ENCODE results near the gene MAMLD1. TPM values are rescaled to one million over a fixed set of nuclear protein-coding genes. Genes with fewer than 3 reads are reported as not detected.

Gene MAMLD1
- total RNA-seq, 1 experiment from 2014 or later = 3.2 TPM

DNA sequence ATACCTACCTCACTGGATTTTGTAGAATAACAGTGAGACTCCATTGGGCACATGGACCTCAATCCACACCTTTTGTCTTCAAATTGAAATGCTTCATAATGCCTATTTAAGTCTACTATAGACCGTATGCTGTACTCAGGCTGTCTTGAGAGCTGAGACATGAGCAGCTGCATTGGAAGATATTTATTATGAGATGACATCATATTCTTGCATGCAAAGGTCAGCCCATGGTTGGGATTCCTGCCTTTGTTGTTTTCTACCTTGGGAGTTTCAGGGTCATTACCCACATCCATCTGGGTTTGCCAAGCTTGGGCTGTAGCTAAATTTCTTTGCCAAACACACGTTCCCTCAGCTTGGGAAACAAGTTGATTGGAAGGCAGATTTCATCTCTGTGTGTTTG is 33.2 kb upstream of the MAMLD1 start:
- DNase-seq (ENCODE audit: low spot score) = no peak
- TF ChIP-seq, protein P1, sequence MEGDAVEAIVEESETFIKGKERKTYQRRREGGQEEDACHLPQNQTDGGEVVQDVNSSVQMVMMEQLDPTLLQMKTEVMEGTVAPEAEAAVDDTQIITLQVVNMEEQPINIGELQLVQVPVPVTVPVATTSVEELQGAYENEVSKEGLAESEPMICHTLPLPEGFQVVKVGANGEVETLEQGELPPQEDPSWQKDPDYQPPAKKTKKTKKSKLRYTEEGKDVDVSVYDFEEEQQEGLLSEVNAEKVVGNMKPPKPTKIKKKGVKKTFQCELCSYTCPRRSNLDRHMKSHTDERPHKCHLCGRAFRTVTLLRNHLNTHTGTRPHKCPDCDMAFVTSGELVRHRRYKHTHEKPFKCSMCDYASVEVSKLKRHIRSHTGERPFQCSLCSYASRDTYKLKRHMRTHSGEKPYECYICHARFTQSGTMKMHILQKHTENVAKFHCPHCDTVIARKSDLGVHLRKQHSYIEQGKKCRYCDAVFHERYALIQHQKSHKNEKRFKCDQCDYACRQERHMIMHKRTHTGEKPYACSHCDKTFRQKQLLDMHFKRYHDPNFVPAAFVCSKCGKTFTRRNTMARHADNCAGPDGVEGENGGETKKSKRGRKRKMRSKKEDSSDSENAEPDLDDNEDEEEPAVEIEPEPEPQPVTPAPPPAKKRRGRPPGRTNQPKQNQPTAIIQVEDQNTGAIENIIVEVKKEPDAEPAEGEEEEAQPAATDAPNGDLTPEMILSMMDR (conservative IDR thresholded peaks at IDR 0.05; ENCODE audit: low read depth, low read length) = no peak
- TF ChIP-seq EZH2 (IDR thresholded peaks at IDR 0.05; ENCODE audit: borderline replicate concordance, low read depth, low read length, poor library complexity, severe bottlenecking) = no peak
- no peaks in the 10 kb centered on the region for H3K27me3 ChIP-seq (replicated peaks; ENCODE audit: insufficient read depth, low read depth, low read length, poor library complexity)
- H3K36me3 ChIP-seq (ENCODE audit: insufficient read depth, low read length, poor library complexity, severe bottlenecking) = no peaks in the 10 kb centered on the region
- H3K27ac ChIP-seq (ENCODE audit: low read depth, low read length, poor library complexity, severe bottlenecking) = no peak overlapping the region
- intact Hi-C loops (cut with micrococcal nuclease; ENCODE audit: unreplicated experiment) = no loop called here
- CTCF ChIA-PET = no interaction called here
- POLR2A ChIA-PET (ENCODE audit: low non-redundant PET) = no interaction called here
- BruUV-seq (replicated peaks) = no TSS peak
- no peaks in the 10 kb centered on the region for H3K9me3 ChIP-seq (ENCODE audit: low read depth, low read length, poor library complexity, severe bottlenecking)
- no peak overlapping the region for H3K4me3 ChIP-seq (ENCODE audit: low read depth, low read length, poor library complexity, severe bottlenecking)
- H3K4me1 ChIP-seq (ENCODE audit: insufficient read depth, low read length, poor library complexity, severe bottlenecking) = peaks cover 6% of the 10 kb centered on the region

DNA sequence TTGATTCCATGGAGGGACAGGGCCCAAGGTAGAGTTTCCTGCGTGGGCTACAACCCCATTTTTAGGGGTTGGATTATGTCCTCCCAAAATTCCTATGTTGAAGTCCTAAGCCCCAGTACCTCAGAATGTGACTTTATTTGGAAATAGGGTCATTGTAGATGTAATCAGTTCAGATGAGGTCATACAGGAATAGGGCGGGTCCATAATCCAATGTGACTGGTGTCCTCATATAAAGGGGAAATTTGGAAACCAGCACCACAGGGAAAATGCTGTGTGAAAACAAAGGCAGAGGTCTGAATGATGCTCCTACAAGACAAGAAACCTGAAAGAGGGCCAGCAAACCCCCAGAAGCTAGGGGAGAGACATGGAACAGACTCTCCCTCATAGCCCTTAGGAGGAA is 31.1 kb upstream of the MAMLD1 start:
- no peak overlapping the region for H3K4me3 ChIP-seq (ENCODE audit: low read depth, low read length, poor library complexity, severe bottlenecking)
- ChIA-PET POLR2A (ENCODE audit: low non-redundant PET) (no interaction called here), CTCF (no interaction called here)
- intact Hi-C loops (cut with micrococcal nuclease; ENCODE audit: unreplicated experiment) = no loop called here
- H3K27me3 ChIP-seq (replicated peaks; ENCODE audit: insufficient read depth, low read depth, low read length, poor library complexity) = no peaks in the 10 kb centered on the region
- DNase-seq (ENCODE audit: low spot score) = no peak
- no peaks in the 10 kb centered on the region for H3K36me3 ChIP-seq (ENCODE audit: insufficient read depth, low read length, poor library complexity, severe bottlenecking)
- no TSS peak for BruUV-seq (replicated peaks)
- no peaks in the 10 kb centered on the region for H3K9me3 ChIP-seq (ENCODE audit: low read depth, low read length, poor library complexity, severe bottlenecking)
- no peaks in the 10 kb centered on the region for H3K4me1 ChIP-seq (ENCODE audit: insufficient read depth, low read length, poor library complexity, severe bottlenecking)
- TF ChIP-seq, protein P1 (conservative IDR thresholded peaks at IDR 0.05; ENCODE audit: low read depth, low read length) = no peak
- TF ChIP-seq EZH2 (IDR thresholded peaks at IDR 0.05; ENCODE audit: borderline replicate concordance, low read depth, low read length, poor library complexity, severe bottlenecking) = no peak
- H3K27ac ChIP-seq (ENCODE audit: low read depth, low read length, poor library complexity, severe bottlenecking) = no peak overlapping the region

DNA sequence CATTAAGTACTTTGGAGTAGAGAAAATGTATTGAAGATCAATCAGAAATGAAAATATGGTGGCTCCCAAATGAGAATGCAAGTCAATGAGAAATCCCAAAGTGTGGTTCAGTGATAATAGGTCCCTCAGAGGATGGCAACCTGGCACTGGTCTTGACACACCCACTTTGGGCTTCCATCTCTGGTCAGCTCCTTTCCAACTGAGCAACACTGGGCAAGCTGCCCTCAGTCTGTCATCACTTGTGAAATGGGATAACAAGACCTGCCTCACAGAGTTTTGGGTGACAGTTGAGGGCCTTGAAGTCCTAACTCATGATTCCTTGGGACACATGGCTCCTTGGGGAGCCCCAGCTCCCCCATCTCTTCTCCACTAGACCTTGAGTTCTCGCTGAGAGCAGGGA is 29.0 kb upstream of the MAMLD1 start:
- POLR2A ChIA-PET (ENCODE audit: low non-redundant PET) = no interaction called here
- CTCF ChIA-PET = no interaction called here
- Histone ChIP-seq H3K4me1 (ENCODE audit: insufficient read depth, low read length, poor library complexity, severe bottlenecking) (no peaks in the 10 kb centered on the region), H3K4me3 (ENCODE audit: low read depth, low read length, poor library complexity, severe bottlenecking) (no peak overlapping the region), H3K36me3 (ENCODE audit: insufficient read depth, low read length, poor library complexity, severe bottlenecking) (no peaks in the 10 kb centered on the region), H3K27ac (ENCODE audit: low read depth, low read length, poor library complexity, severe bottlenecking) (no peak overlapping the region), H3K9me3 (ENCODE audit: low read depth, low read length, poor library complexity, severe bottlenecking) (no peaks in the 10 kb centered on the region), H3K27me3 (replicated peaks; ENCODE audit: insufficient read depth, low read depth, low read length, poor library complexity) (no peaks in the 10 kb centered on the region)
- no TSS peak for BruUV-seq (replicated peaks)
- TF ChIP-seq, protein P1 (conservative IDR thresholded peaks at IDR 0.05; ENCODE audit: low read depth, low read length) = no peak
- no peak for TF ChIP-seq EZH2 (IDR thresholded peaks at IDR 0.05; ENCODE audit: borderline replicate concordance, low read depth, low read length, poor library complexity, severe bottlenecking)
- intact Hi-C loops (cut with micrococcal nuclease; ENCODE audit: unreplicated experiment) = no loop called here
- DNase-seq (ENCODE audit: low spot score) = no peak
